ENCODE data around the gene TAF4. TPM values are rescaled to one million over a fixed set of nuclear protein-coding genes. Genes with fewer than 3 reads are reported as not detected.
"Not testable (repeated sequence)": the region's sequence is repeated elsewhere in the genome, so short reads cannot be mapped to it uniquely, and the experiment has no call there.

Gene TAF4
- total and polyA plus RNA-seq, 4 experiments from 2014 or later = 0.54 to 33.1 (median 17.5) TPM

GRCh38 chr20:62056975-62057374 is 8.7 kb downstream of the TAF4 start:
- Histone ChIP-seq H3K4me3 (ENCODE audit: low read length in 2 of 2) (no peak overlapping the region), H3K27me3 (ENCODE audit: insufficient read depth, low read length) (no peaks in the 10 kb centered on the region), H3K9me3 (ENCODE audit: control insufficient read depth in 1 of 2, low read length in 2 of 2) (no peaks in the 10 kb centered on the region), H3K36me3 (ENCODE audit: insufficient read depth, low read length) (no peaks in the 10 kb centered on the region), H3K4me1 (ENCODE audit: insufficient read depth, low read length) (peaks cover 15% of the 10 kb centered on the region), H3K27ac (ENCODE audit: low read depth, low read length) (no peak overlapping the region)
- H3K9me3 Mint-ChIP-seq = peaks cover 0 to 2% (median 0%) of the 10 kb centered on the region in 8 donors
- POLR2A ChIA-PET (ENCODE audit: partially characterized antibody) = interaction anchor here (1.8 kb wide), 1 partner anchor 9 kb away, joined by 4 read pairs; the partner anchor contains the start of gene TAF4
- peaks cover 0 to 6% of the 10 kb centered on the region in 2 donors for H3K36me3 Mint-ChIP-seq
- CTCF ChIA-PET (ENCODE audit: partially characterized antibody) = interaction anchor here (0.8 kb wide), 1 partner anchor 46 kb away, joined by 3 read pairs; no protein-coding TSS in a partner anchor
- H3K27ac Mint-ChIP-seq = peak overlapping the region in 1 of 7 donors; percentile 17
- intact Hi-C loops (cut with micrococcal nuclease) = no loop called here
- no peak for DNase-seq
- H3K4me1 Mint-ChIP-seq = peaks cover 35 to 83% (median 50%) of the 10 kb centered on the region in 4 donors
- H3K27me3 Mint-ChIP-seq = no peaks in the 10 kb centered on the region
- no peak overlapping the region for H3K4me3 Mint-ChIP-seq

- H3K4me1 Mint-ChIP-seq = peaks cover 30 to 80% (median 46%) of the 10 kb centered on the region in 4 donors
- H3K4me1 ChIP-seq (ENCODE audit: insufficient read depth, low read length) = peaks cover 9% of the 10 kb centered on the region
- POLR2A ChIA-PET (ENCODE audit: partially characterized antibody) = interaction anchor here (1.8 kb wide), 1 partner anchor 10 kb away, joined by 4 read pairs; the partner anchor contains the start of gene TAF4
Observed at GRCh38 chr20:62056377-62056776, 9.3 kb downstream of the TAF4 start.

GRCh38 chr20:62055862-62056115 is 9.9 kb downstream of the TAF4 start:
- POLR2A ChIA-PET (ENCODE audit: partially characterized antibody) = interaction anchor here (1.8 kb wide), 1 partner anchor 10 kb away, joined by 4 read pairs; the partner anchor contains the start of gene TAF4
- CTCF ChIA-PET (ENCODE audit: partially characterized antibody); H3K27ac ChIP-seq (ENCODE audit: low read depth, low read length); H3K27me3 Mint-ChIP-seq; H3K27me3 ChIP-seq (ENCODE audit: insufficient read depth, low read length); intact Hi-C loops (cut with micrococcal nuclease); H3K36me3 ChIP-seq (ENCODE audit: insufficient read depth, low read length); H3K4me3 ChIP-seq (ENCODE audit: low read length in 2 of 2); DNase-seq; H3K9me3 Mint-ChIP-seq; H3K4me1 ChIP-seq (ENCODE audit: insufficient read depth, low read length); H3K4me3 Mint-ChIP-seq; H3K36me3 Mint-ChIP-seq; H3K9me3 ChIP-seq (ENCODE audit: control insufficient read depth in 1 of 2, low read length in 2 of 2); H3K27ac Mint-ChIP-seq: not testable (repeated sequence)
- peaks cover 27 to 78% (median 43%) of the 10 kb centered on the region in 4 donors for H3K4me1 Mint-ChIP-seq

More at GRCh38 chr20:62056377-62056776, 9.3 kb downstream of the TAF4 start:
- Histone ChIP-seq H3K36me3 (ENCODE audit: insufficient read depth, low read length) (no peaks in the 10 kb centered on the region), H3K27ac (ENCODE audit: low read depth, low read length) (no peak overlapping the region), H3K9me3 (ENCODE audit: control insufficient read depth in 1 of 2, low read length in 2 of 2) (no peaks in the 10 kb centered on the region), H3K27me3 (ENCODE audit: insufficient read depth, low read length) (no peaks in the 10 kb centered on the region), H3K4me3 (ENCODE audit: low read length in 2 of 2) (no peak overlapping the region)
- H3K27me3 Mint-ChIP-seq = no peaks in the 10 kb centered on the region
- DNase-seq = no peak
- intact Hi-C loops (cut with micrococcal nuclease) = no loop called here
- H3K27ac Mint-ChIP-seq = peak overlapping the region in 2 of 7 donors; percentile 27 to 70
- CTCF ChIA-PET (ENCODE audit: partially characterized antibody) = no interaction called here
- peaks cover 0 to 2% (median 0%) of the 10 kb centered on the region in 8 donors for H3K9me3 Mint-ChIP-seq
- H3K36me3 Mint-ChIP-seq = peaks cover 0 to 7% of the 10 kb centered on the region in 2 donors
- H3K4me3 Mint-ChIP-seq = no peak overlapping the region

- Mint-ChIP-seq H3K4me3 (no peak overlapping the region), H3K27me3 (no peaks in the 10 kb centered on the region), H3K27ac (no peak overlapping the region), H3K36me3 (peaks cover 0 to 11% of the 10 kb centered on the region in 2 donors), H3K9me3 (peaks cover 0 to 2% (median 0%) of the 10 kb centered on the region in 8 donors), H3K4me1 (peaks cover 30 to 78% (median 42%) of the 10 kb centered on the region in 4 donors)
- Histone ChIP-seq H3K27me3 (ENCODE audit: insufficient read depth, low read length) (no peaks in the 10 kb centered on the region), H3K9me3 (ENCODE audit: control insufficient read depth in 1 of 2, low read length in 2 of 2) (no peaks in the 10 kb centered on the region), H3K36me3 (ENCODE audit: insufficient read depth, low read length) (no peaks in the 10 kb centered on the region), H3K4me3 (ENCODE audit: low read length in 2 of 2) (no peak overlapping the region), H3K27ac (ENCODE audit: low read depth, low read length) (no peak overlapping the region), H3K4me1 (ENCODE audit: insufficient read depth, low read length) (peaks cover 8% of the 10 kb centered on the region)
- ChIA-PET CTCF (ENCODE audit: partially characterized antibody) (no interaction called here), POLR2A (ENCODE audit: partially characterized antibody) (interaction anchor here (1.5 to 1.8 kb wide), 2 partner anchors 11 to 89 kb away, joined by 3 to 4 read pairs; partner anchors contain the start of genes SS18L1 and TAF4)
- intact Hi-C loops (cut with micrococcal nuclease) = no loop called here
- DNase-seq = no peak
Observed at GRCh38 chr20:62055106-62055861, 10.4 kb downstream of the TAF4 start.

GRCh38 chr20:62054451-62054953 is 11.2 kb downstream of the TAF4 start:
- intact Hi-C loops (cut with micrococcal nuclease) = no loop called here
- Histone ChIP-seq H3K9me3 (ENCODE audit: control insufficient read depth in 1 of 2, low read length in 2 of 2) (no peaks in the 10 kb centered on the region), H3K27ac (ENCODE audit: low read depth, low read length) (no peak overlapping the region), H3K27me3 (ENCODE audit: insufficient read depth, low read length) (no peaks in the 10 kb centered on the region), H3K4me3 (ENCODE audit: low read length in 2 of 2) (no peak overlapping the region), H3K36me3 (ENCODE audit: insufficient read depth, low read length) (no peaks in the 10 kb centered on the region), H3K4me1 (ENCODE audit: insufficient read depth, low read length) (peaks cover under 1% of the 10 kb centered on the region)
- H3K4me3 Mint-ChIP-seq = no peak overlapping the region
- peaks cover 29 to 78% (median 39%) of the 10 kb centered on the region in 4 donors for H3K4me1 Mint-ChIP-seq
- DNase-seq = no peak
- no peaks in the 10 kb centered on the region for H3K27me3 Mint-ChIP-seq
- CTCF ChIA-PET (ENCODE audit: partially characterized antibody) = no interaction called here
- peaks cover 0 to 14% of the 10 kb centered on the region in 2 donors for H3K36me3 Mint-ChIP-seq
- H3K27ac Mint-ChIP-seq = peak overlapping the region in 2 of 7 donors; percentile 52 to 53
- peaks cover 0 to 2% (median 0%) of the 10 kb centered on the region in 8 donors for H3K9me3 Mint-ChIP-seq
- POLR2A ChIA-PET (ENCODE audit: partially characterized antibody) = interaction anchor here (0.8 to 1.5 kb wide), 2 partner anchors 11 to 90 kb away, joined by 3 read pairs; partner anchors contain the start of gene SS18L1

GRCh38 chr20:62053465-62054196 is 12.1 kb downstream of the TAF4 start:
- Histone ChIP-seq H3K4me1 (ENCODE audit: insufficient read depth, low read length) (no peaks in the 10 kb centered on the region), H3K27ac (ENCODE audit: low read depth, low read length) (no peak overlapping the region), H3K36me3 (ENCODE audit: insufficient read depth, low read length) (no peaks in the 10 kb centered on the region), H3K9me3 (ENCODE audit: control insufficient read depth in 1 of 2, low read length in 2 of 2) (no peaks in the 10 kb centered on the region), H3K27me3 (ENCODE audit: insufficient read depth, low read length) (no peaks in the 10 kb centered on the region), H3K4me3 (ENCODE audit: low read length in 2 of 2) (no peak overlapping the region)
- peaks cover 0 to 2% (median 0%) of the 10 kb centered on the region in 8 donors for H3K9me3 Mint-ChIP-seq
- peaks cover 29 to 76% (median 38%) of the 10 kb centered on the region in 4 donors for H3K4me1 Mint-ChIP-seq
- no peaks in the 10 kb centered on the region for H3K27me3 Mint-ChIP-seq
- ChIA-PET CTCF (ENCODE audit: partially characterized antibody) (no interaction called here), POLR2A (ENCODE audit: partially characterized antibody) (interaction anchor here (0.8 to 1.5 kb wide), 2 partner anchors 12 to 90 kb away, joined by 3 read pairs; partner anchors contain the start of gene SS18L1)
- intact Hi-C loops (cut with micrococcal nuclease) = no loop called here
- H3K36me3 Mint-ChIP-seq = peaks cover 0 to 14% of the 10 kb centered on the region in 2 donors
- H3K4me3 Mint-ChIP-seq = no peak overlapping the region
- H3K27ac Mint-ChIP-seq = peak overlapping the region in 1 of 7 donors; percentile 52
- DNase-seq = no peak
